ENCODE results near the gene XIAP.
A peak's percentile ranks its signal among the peaks of the same experiment; 100 is the strongest.
"Not testable (repeated sequence)": the region's sequence is repeated elsewhere in the genome, so short reads cannot be mapped to it uniquely, and the experiment has no call there.

The XIAP gene

DNA sequence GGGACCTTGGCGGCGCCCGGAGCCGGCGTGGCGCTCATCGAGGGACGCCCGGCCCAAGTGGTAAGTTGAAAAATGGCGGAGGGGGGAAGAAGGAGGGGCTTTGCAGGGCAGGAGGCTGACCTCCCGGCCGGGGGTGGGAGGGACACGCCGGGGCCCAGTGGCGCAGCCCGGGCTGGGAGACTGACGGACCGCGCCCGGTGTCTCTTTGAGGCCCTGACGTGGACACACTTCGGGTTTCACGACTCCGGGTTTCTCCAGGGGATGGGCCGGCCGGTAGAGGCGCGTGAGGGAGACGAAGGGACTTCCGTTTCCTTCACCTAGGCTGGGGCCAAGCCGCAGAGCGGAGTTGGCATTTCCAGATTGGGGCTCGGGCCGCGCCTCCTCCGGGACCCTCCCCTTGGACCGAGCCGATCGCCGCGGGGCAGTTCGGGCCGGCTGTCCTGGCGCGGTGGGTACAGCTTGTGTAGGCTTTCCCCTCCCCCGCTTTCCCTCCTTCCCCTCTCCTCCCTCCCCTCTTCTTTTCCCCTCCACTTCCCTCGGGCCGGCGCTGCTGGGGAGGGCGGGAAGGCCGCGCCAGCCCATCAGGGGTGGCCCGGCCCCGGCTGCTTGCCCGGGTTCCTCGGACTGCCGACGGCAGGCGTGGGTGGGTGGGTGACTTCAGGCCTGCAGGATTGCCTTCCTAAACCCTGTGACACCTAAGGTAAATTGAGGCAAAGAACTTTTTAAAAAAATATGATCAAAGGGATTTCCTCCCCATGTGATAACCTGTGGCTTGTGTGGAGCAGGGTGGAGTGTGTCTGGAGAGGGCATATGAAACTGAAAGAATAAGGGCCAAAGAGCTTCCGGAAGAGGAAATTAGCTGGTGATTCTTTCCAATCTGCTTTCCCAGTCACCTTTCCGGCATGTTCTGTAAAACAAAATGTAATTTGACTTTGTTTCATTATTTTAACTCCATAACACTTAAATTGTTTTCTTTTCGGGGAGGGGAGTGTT, at the start of gene XIAP:
Gene XIAP, plus strand, starts transcription at position 208 of the 993 bp plus-strand sequence. CDS start 25,610 bp downstream, outside the sequence.
- peak; percentile 74 for DNase-seq

DNA sequence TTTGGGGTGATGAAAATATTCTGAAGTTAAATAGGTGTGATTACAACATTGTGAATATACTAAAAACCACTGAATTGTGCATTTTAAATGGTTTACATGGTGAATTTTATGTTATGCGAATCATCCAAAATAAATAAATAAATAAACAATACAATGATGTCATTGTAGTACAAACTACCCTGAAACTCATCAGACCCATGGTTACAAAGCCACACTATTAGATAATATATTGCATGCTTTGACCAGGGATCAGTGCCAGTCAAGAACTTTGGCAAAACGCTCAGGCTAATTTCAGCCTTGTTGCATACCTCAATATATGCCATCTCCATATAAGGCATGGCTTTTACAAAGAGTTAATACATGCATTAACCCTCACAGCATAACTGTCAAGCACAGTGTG, 45.5 kb upstream of the XIAP start:
- no peak for DNase-seq

DNA sequence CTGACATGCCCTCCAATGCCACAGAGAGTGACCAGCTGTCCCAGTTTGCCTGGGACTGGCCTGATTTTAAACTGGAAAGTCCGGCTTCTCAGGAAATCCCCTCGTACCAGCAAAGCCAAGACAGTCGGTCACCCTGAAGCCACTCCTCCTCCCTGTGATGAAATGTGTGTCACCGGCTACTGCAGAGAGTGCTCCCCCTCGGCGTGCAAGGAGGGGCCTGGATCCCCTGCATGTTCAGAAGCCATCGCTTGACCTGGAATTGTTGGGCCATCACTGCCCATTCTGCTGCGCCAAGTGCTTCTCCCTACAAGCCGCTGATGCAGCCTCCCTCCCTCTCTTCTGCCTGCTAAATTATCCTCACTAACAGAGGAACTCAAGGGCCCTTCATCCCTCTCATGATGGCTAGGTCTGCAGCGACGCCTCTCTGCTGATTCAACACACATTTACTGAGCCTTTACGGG, 44.9 kb upstream of the XIAP start:
- peak; percentile 66 for DNase-seq

DNA sequence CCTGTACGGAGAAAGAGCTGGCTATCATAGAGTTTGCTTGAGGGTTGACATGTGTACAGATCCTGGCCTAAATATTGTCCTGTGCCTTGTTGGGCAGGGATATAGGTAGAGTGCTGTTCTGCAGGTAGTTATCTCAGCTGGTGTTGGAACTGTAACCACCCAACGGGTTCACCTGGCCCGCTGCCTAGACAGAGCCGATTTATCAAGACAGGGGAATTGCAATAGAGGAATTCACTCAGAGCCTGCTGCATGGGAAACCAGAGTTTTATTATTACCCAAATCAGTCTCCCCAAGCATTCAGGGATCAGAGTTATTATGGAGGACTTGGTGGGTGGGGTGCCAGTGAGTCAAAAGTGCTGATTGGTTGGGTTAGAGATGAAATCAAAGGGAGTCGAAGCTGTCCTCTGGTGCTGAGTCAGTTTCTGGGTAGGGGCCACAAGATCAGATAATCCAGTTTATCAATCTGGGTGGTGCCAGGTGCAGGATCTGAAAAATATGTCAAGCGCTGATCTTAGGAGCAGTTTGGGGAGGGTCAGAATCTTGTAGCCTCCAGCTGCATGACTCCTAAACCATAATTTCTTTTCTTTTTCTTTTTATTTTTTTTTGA, 42.5 kb upstream of the XIAP start:
- no peak for DNase-seq

DNA sequence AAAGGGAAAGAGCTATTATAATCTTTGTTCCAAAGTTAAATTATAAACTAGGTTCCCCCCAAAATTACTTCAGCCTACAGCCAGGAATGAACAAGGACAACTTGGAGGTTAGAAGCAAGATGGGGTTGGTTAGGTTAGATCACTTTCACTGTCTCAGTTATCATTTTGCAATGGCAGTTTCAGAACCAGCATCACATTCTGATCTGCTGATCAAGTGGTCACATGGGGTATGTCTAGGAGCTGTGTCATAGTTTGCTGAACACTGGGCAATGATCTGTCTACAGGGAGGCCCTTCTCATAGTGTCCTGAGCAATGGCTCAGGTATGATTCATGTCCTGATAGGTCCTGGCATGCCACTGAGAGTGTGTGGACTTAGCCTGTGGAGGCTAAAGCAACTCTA, 41.6 kb upstream of the XIAP start:
- no peak for DNase-seq

DNA sequence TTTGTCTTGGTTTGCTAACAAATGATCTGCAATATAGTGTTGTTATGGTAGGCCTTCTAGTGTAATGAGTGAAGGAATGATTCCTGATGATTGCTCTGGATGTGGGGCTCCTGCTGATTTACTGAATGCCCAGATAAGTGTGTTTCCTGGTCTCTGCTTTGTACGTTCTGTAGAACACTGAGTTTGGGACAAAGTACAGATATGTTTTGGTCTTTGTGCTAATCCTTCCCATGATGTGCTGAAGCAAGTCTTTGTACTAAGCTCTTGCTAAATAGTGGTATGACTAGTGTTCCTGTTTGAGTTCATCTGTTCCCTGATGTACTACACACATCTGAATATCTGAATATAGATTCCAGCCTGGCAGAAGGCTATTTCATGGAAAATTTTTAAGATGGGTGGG, 36.9 kb upstream of the XIAP start:
- DNase-seq: no peak

DNA sequence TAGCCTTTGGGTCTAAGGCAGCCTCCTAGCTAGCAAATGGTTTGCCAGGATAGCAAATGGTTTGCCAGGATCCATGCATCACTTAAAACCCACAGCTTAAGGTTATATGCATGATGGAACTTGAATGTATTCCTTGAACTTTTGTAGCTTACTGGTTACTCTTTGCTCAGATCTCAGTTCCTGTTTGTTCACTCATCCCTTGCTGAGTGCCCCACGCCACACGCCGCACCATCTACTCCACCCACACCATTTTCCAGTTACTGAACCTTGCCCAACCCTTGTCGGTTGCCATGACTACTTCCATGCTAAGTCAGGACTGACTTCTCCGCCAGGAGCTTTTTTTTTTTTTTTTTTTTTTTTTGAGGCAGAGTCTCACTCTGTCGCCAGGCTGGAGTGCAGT, 29.5 kb upstream of the XIAP start:
- peak; percentile 9 for DNase-seq

DNA sequence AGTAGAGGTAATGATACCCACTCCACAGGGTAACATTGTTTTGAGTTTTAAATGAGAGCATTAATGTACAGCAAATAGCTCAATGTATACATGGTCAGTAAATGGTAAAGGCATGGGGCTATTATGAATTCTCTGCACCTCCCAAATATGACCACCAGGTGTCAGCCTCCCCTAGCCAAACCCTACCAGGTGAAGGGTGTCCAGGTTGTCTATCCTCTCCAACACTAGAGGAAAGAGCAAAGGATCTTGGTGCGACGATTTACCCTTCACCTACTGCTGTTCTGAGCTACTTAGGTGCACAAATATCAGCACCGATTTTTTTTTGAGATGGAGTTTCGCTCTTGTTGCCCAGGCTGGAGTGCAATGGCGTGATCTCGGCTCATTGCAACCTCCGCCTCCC, 26.5 kb upstream of the XIAP start:
- DNase-seq: peak; percentile 64

DNA sequence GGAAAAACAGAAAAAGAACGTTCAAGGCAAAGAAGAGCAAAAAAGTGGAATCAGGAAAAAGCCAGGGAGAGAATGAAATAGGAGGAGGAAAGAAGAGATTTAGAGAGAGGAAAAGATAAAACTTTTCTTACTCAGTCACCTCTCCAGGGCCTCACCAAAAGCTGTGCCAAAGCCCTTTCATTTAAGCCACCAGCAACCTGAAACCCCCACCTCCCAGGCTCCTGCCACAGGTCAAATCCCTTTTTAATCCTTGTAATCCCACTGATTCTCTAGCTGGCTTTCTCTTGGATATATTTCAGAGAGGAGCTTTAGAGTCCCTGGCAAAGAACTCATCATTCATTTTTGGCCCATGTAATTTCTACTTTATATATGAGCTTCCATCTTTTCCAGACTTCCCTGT, 25.7 kb upstream of the XIAP start:
- DNase-seq: no peak

DNA sequence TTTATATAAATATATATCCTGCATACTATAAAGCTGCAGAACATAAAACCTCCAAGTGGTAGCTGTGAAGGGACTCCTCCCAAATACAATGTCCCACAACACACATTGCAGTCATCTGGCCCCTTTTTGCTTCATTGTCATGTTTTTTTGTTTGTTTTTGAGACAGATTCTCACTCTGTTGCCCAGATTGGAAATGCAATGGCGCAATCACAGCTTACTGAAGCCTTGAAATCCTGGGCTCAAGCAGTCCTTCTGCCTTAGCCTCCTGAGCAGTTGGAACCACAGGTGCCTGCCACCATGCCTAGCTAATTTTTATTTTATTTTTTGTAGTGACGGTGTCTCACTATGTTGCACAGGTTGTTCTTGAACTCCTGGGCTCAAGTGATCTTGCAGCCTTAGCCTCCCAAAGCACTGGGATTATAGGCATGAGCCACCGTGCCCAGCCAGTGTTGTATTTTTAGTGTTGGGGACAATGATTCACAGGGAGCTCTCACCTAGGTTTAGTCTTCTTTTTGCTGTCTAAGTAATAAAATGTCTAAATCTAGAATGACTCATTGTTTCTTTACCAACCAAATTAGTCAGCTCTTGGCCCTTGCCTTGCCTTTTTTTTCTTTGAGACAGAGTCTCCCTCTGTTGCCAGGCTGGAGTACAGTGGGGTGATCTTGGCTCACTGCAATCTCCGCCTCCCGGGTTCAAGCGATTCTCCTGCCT, 24.0 kb upstream of the XIAP start:
- DNase-seq: no peak

DNA sequence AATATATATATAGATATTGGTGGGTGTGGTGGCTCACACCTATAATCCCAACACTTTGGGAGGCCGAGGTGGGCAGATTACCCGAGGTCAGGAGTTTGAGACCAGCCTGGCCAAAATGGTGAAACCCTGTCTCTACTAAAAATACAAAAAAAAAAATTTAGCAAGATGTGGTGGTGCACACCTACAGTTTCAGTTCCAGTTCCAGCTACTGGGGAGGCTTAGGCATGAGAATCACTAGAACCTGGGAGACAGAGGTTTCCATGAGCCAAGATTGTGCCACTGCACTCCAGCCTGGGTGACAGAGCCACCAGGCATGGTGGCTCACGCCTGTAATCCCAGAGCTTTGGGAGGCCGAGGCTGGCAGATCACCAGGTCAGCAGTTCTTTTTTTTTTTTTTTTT, 14.7 kb upstream of the XIAP start:
- not testable (repeated sequence) for DNase-seq

DNA sequence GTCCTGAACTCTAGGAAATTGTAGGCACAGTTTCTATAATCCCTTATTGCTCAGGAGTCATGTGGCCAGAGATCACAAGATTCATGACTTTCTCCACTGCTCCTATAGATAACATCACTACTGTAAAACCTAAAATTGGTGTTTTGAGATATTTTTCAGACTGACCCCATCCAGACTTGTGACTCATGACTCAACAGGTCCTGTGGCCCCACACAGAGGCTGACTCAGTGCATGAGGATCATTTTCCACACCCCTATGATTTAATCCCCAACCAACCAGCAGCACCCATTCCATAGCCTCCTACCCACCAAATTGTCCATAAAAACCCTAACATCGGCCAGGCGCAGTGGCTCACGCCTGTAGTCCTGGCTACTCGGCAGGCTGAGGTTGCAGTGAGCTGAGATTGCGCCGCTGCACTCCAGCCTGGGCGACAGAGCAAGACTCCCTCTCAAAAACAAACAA, 13.2 kb upstream of the XIAP start:
- DNase-seq: no peak

DNA sequence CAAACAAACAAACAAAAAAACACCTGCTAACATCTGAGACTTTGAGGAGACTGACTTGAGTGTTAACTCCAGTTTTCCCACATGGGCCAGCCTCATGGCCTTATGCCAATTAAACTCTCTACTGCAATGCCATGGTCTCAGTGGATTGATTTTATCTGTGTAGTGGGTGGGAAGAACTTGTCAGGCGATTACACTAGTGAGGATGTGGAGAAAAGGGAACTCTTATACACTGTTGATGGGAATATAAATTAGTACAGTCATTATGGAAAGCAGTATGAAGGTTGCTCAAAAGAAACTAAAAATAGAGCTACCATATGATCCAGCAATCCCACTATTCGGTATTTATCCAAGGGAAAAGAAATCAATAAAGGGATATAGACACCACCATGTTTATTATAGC, 12.8 kb upstream of the XIAP start:
- DNase-seq: no peak

DNA sequence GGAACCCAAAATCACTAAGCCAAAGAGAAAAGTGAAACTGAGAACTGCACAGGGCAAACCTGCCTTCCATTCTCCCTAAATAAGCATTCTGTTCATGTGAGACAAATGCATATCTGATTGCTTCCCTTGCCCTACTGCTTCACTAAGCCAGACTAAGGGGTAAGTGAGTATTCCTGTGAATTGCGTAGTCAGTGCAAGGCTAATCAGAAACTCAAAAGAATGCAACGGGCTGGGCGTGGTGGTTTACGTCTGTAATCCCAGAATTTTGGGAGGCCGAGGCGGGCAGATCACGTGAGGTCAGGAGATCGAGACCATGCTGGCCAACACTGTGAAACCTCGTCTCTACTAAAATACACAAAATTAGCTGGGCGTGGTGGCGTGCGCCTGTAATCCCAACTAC, 10.8 kb upstream of the XIAP start:
- no peak for DNase-seq

DNA sequence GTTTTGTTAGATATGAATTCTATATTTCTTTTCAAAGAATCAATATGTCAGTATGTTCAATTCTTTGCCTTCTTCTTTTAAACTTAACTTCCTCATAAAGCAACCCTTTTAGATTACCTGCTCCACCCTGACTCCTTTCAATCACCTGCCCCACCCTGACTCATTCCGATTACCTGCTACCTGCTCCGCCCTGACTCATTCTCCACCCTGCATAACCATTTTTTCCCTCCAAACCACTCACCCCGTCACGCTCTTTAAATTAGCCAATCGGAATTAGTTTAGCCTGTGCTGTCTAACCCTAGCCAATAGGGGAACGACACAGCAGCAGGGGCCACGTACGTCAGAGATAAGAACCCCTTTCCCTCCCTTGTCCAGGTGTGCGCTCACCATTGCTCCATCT, 9.9 kb upstream of the XIAP start:
- not testable (repeated sequence) for DNase-seq

DNA sequence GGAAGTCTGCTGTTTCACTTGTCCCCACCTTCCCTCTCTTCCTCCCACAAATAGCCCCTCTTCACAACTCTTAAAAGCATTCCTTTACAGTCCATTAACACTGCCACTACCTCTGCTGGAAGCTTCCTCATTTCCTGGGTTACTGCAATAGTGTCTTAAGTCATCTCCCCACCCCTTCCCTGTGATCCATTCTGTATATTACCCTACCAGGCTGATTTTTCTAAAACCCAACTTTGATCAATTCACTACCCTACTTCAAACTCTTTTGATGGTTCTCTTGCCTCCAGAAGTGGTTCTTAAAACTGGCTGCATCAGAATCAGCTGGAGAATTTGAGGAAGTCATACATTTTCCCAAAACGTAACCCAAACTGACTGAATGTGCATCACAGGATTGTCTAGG, 8.8 kb upstream of the XIAP start:
- DNase-seq: no peak

DNA sequence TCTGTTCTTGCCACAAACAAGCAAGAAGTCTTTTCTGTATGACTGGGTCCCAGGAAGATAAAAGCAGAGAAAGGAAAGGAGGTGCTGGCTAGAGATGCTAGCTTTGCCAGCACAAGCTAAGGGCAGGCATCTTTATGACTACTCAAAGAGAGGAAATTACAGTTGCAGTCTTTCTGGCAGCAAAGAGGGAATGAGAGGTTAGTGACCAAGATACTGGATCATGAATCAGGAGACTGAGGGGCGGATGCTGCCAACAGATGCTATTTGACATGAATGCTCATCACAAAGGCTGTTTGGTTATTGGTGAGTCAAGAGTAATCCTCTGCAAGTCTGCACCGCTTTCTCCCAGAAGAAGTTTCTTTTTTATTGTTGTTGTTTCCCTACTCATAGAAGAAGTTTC, 5.5 kb upstream of the XIAP start:
- DNase-seq: no peak

DNA sequence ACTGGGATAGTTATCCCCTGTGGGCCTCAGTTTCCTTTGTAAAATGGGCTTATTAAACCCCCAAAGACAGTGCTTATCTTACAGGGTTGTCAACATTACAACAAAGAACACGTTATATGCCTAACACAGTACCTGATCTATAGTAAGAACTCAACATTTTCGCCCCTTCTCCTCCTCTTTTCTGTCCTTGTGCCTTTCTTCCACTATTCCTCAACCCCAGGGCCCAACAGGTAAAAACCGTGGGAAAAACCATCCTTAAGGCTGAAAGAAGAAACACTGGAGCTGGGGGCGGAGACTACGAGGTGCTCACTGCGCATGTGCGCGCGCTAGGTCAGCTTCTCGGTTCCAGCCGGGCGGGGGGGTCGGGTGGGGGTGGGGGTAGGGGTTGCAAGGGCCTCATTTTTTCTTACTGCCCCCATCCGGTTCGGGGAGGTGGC, 426 bp upstream of the XIAP start:
- peak; percentile 74 for DNase-seq

DNA sequence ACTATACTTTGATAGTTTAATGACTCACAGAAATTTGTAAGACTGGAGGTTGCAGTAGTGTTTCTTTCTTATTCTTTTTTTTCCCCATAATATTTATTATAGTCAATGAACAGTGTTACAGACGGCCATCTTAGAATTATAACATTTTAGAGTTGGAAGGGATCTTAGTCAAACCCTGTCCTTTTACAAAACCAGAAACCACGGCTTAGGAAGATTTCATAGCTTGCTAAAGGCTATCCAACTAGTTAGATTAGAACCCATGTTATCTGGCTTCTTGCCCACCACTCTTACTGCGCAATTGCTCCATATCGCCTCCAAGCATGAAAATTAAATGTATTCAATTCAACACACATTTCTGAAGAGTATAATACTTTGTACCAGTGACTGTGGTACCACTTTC, 1.1 kb downstream of the XIAP start:
- DNase-seq: peak; percentile 17

DNA sequence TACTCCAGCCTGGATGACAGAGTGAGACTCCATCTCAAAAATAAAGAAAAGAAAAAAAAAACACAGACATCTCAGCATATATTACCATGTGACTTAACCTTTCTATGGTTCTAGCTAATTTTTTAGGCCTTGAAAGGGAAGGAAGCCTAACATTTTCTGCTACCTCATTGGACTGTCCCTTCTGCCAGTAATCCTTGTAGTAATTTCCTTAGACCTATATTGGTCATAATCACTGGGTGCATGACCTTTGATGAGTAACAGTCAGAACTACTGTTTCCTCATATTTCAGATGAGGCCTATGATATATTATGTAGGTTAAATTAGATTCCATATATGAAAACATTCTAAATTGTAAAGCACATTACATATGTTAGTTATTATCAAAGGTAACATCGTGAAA, 9.6 kb downstream of the XIAP start:
- DNase-seq: no peak

DNA sequence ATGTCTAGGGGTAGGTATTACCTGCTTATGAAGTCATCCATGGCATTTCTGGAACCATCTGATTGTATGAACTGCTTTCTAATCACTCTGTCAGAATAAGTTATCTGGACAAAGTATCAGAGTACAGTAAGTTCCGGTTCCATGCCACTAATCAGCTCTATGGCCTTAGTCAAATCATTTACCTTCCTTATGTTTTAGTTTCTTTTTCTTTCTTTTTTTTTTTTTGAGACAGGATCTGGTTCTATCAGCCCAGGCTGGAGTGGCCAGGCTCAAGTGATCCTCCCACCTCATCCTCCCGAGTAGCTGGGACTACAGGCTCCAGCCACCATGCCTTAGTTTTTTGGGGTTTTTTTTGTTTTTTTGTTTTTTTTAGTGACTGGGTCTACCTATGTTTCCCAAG, 11.5 kb downstream of the XIAP start:
- DNase-seq: no peak

DNA sequence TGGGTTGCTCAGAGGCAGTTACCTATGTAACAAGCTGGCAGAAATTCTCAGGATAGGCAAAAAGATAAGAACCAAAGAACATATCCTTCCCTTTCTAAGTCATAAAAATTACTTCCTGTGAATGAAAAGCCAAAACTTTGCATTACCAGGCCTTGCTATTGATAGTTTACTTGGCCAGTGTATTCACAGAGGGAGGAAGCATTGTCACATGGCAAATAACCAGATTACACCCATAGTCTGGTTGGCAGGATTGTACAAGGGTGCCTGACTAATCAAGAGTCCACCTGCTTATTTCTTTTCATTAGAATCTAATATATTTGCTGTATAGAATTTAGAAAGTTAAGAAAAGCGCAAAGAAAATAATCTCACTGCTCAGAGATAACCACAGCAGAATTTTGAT, 14.1 kb downstream of the XIAP start:
- no peak for DNase-seq

DNA sequence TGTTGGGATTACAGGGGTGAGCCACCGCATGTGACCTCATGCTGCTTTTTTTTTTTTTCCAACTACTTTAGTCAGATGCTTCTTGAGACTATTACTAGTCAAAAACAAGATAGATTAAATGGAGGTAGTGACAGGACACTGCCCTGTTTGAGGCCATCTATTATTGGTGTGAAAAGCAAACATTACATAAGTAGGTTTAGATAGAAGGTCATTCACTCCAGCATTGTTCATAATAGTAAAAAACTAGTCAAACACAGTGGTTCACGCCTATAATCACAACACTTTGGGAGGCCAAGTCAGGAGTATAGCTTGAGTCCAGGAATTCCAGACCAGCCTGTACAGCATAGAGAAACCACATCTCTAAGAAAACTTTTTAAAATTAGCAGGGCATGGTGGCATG, 16.3 kb downstream of the XIAP start:
- DNase-seq: no peak

DNA sequence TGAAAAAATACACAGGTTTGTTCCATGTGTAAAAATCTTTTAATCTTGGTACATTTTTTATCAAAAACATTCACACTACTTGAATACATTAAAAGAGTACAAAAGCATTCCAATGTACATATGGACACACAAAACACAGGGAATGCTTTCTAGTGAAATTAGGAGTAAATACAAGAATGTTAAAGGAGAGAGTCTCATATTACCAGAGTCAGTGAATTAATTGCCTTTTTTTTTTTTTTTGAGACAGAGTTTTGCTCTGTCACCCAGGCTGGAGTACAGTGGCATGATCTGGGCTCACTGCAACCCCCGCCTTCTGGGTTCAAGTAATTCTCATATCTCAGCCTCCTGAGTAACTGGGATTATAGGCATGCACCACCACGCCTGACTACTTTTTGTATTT, 17.0 kb downstream of the XIAP start:
- DNase-seq: no peak
